MG63 (cell line): ENCODE data around the gene EPS8L2. TPM values are rescaled to one million over a fixed set of nuclear protein-coding genes. Genes with fewer than 3 reads are reported as not detected.

Experiments used
- DNase-seq: peaks from one replicate; pipeline ENCODE4 v3.0.0-alpha.2; 2020
- H3K27me3 ChIP-seq: fragments of 250-450 bp; sonication (Bioruptor Pico); 2 replicates; pipeline ENCODE4 v1.5.1; 2020; ENCODE audit warnings: mild to moderate bottlenecking, moderate library complexity
- H3K36me3 ChIP-seq: fragments of 250-450 bp; sonication (Bioruptor Pico); 2 replicates; pipeline ENCODE4 v1.5.1; 2020; ENCODE audit warnings: mild to moderate bottlenecking, moderate library complexity
- H3K4me3 ChIP-seq: fragments of 250-450 bp; sonication (Bioruptor Pico); 2 replicates; pipeline ENCODE4 v1.5.1; 2020; ENCODE audit warnings: mild to moderate bottlenecking, moderate library complexity
- H3K9me3 ChIP-seq: fragments of 250-450 bp; sonication (Bioruptor Pico); 2 replicates; pipeline ENCODE4 v1.5.1; 2020; ENCODE audit warnings: mild to moderate bottlenecking, moderate library complexity
- total RNA-seq: library from RNA; depleted of rRNA; stranded (reverse); fragments of >200 nt; shearing (Covaris generic); gene quantifications from 2 replicates; pipeline ENCODE4 v1.2.3, GENCODE V29; 2014; ENCODE audit warnings: low replicate concordance

Gene EPS8L2
- total RNA-seq, 1 experiment from 2014 or later, result 23.4 TPM

DNA sequence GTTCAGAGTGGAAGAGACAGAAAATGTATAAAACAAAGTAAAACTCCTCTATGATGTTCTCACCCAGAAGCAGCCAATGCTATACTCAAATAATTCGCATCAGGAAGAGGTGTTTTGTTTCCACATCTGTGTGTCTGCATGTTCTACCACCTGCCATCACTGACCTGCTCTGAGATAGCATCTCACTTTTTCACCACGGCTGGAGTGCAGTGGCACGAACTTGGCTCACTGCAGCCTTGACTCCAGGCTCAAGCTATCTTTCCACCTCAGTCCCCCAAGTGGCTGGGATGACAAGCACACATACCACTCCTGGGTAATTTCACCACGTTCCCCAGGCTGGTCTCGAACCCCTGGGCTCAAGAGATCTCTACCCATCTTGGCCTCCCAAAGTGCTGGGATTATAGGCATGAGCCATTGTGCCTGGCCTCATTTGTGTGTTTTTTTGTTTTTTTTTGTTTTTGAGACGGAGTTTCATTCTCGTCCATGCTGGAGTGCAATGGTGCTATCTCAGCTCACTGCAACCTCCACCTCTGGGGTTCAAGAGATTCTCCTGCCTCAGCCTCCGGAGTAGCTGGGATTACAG lies 55.6 kb downstream of the EPS8L2 start:
- H3K36me3 ChIP-seq, result peaks cover 95% of the 10 kb centered on the region
- H3K27me3 ChIP-seq, result no peaks in the 10 kb centered on the region
- DNase-seq, result no peak
- H3K4me3 ChIP-seq, result no peak overlapping the region
- H3K9me3 ChIP-seq, result no peaks in the 10 kb centered on the region

DNA sequence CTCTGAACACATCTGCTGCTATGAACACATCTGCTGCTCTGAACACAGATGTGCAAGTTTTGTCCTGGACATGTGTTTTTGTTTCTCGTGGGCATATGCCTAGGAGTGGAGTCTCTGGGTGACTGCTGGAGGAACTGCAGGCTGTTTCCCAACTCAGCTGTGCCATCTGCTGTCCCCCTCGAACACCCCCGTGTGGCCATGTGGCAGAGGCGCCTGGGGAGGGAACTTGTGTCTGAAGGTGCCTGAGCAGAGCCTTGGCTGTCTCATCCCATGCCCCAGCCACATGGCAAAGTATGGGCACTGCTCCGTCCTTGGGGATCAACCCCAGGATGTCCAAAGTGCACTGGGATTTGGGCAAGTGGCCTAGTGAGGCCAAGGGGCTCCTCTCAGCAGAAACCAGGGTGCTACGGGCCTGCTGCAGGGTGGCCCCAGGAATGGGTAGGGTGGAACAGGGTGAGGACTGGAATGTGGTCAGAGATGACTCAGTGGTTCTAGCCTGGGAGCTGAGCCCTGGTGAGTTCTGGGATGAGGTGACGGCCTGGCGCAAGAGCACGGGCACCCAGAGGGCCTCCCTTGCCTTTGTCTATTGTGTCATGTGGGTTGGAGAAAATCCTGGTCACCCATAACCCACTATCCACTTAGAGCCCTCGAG lies 56.5 kb downstream of the EPS8L2 start:
- Histone ChIP-seq H3K9me3 (no peaks in the 10 kb centered on the region), H3K36me3 (peaks cover 95% of the 10 kb centered on the region), H3K27me3 (no peaks in the 10 kb centered on the region), H3K4me3 (no peak overlapping the region)
- DNase-seq, result peak; percentile 67

DNA sequence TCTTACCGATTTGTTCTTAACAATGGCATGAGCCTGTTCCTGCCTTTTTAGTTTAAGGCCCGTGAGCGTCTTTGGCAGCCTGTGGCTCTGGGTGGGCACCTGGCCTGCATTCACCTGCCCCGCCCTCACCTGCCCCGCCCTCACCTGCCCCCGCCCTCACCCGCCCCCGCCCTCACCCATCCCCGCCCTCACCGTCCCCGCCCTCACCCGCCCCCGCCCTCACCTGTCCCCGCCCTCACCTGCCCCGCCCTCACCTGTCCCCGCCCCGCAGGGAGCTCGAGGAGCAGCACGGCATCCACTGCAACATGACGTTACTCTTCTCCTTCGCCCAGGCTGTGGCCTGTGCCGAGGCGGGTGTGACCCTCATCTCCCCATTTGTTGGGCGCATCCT lies 57.0 kb downstream of the EPS8L2 start:
- H3K4me3 ChIP-seq, result no peak overlapping the region
- H3K36me3 ChIP-seq, result peaks cover 91% of the 10 kb centered on the region
- H3K27me3 ChIP-seq, result no peaks in the 10 kb centered on the region
- no peak for DNase-seq
- no peaks in the 10 kb centered on the region for H3K9me3 ChIP-seq

DNA sequence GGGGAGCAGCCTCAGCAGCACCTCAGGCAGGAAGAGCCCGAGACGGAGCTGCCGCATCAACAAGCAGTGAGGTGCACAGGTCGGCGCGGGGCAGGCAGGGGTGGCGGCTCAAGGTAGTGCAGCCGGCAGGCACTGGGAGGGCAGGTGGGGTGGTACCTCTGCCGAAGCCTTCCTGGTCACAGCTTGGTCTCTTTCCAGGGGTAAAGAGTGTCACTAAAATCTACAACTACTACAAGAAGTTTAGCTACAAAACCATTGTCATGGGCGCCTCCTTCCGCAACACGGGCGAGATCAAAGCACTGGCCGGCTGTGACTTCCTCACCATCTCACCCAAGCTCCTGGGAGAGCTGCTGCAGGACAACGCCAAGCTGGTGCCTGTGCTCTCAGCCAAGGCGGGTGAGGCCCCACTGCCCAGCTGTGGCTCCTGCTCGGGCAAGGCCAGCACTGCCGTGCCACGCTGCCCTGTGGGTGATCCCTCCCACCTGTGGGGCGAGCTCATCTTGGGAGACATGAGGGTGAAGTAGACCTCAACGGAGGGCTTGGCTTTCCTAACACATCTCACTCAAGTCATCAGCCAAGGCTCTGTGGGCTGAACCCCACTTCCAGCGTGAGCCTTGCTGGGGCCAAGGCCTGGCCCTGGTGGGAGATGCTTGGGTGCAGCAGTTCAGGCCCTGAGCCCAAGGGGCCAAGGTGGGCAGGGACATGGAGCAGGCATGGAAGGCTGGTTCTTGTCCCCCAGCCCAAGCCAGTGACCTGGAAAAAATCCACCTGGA lies 57.7 kb downstream of the EPS8L2 start:
- Histone ChIP-seq H3K36me3 (peaks cover 88% of the 10 kb centered on the region), H3K9me3 (no peaks in the 10 kb centered on the region), H3K4me3 (no peak overlapping the region), H3K27me3 (no peaks in the 10 kb centered on the region)
- DNase-seq, result no peak

DNA sequence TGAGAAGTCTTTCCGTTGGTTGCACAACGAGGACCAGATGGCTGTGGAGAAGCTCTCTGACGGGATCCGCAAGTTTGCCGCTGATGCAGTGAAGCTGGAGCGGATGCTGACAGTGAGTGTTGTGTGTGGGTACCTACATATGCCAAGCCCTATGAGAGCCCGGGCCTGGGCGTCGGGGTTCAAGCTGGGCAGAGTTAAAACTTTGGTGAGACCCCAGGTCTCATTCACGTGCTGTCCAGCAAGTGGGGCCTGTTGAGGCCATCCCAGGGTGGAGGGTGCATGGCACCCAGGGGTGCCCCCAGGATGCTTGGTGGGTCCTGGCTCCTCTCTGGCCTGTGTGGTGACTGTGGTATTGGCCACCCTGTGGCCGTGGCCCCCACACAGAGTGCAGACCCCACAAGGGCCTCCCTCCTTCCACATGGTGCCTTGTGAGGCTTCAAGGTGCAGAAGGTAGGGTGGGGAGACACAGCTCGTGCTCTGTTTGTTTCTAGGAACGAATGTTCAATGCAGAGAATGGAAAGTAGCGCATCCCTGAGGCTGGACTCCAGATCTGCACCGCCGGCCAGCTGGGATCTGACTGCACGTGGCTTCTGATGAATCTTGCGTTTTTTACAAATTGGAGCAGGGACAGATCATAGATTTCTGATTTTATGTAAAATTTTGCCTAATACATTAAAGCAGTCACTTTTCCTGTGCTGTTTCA lies 58.4 kb downstream of the EPS8L2 start:
- Histone ChIP-seq H3K27me3 (no peaks in the 10 kb centered on the region), H3K9me3 (no peaks in the 10 kb centered on the region), H3K4me3 (no peak overlapping the region), H3K36me3 (peaks cover 85% of the 10 kb centered on the region)
- no peak for DNase-seq

GRCh38 chr11:765025-765801 lies 59.2 kb downstream of the EPS8L2 start:
- Histone ChIP-seq H3K36me3 (peaks cover 83% of the 10 kb centered on the region), H3K27me3 (no peaks in the 10 kb centered on the region), H3K4me3 (no peak overlapping the region), H3K9me3 (no peaks in the 10 kb centered on the region)
- peak; percentile 60 for DNase-seq

DNA sequence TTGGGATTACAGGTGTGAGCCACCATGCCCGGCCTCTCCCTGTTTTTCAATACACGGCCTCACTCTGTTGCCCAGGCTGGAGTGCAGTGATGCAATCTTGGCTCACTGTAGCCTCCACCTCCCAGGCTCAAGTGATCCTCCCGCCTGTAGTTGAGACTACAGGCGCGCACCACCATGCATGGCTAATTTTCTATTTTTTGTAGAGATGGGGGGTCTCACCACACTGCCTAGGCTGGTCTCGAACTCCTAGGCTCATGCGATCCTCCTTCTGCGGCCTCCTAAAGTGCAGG lies 59.7 kb downstream of the EPS8L2 start:
- Histone ChIP-seq H3K9me3 (no peaks in the 10 kb centered on the region), H3K27me3 (no peaks in the 10 kb centered on the region), H3K36me3 (peaks cover 83% of the 10 kb centered on the region), H3K4me3 (no peak overlapping the region)
- DNase-seq, result no peak

DNA sequence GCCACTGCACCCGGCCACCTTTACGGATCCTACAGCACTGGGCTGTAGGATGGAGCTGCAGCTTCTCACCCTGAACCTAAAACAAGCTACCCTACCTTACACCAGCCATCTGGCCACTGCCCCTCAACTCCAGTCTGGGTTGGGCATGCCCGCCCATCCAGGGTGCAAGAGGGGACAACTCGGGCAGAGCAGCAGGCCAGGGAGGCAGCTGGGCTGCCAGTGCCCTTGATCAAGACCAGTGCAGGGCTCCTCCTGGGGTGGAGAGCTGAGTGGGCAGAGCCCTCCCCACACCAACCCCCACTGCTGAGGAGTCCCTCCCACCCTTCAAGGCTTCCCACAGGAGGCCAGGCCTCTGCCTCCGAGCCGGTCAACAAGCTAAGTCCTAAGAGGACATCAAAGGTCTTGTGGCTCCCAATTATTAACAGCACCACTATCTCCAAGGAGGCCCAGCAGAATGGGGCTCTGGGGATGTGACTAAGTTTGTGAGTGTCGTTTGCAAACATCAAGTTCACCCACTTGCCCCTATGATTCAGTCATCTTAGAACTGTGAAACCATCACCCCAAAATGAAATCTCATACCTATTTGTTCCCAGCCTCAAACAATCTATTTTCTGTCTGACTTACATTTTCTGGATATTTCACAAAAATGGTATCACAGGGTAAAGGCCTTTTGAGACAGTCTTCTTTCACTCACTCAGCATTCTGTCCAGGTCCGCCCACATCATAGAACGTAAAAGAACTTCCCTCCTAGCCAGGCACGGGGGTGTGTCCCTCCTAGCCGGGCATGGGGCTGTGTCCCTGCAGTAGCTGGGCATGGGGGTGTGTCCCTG lies 60.3 kb downstream of the EPS8L2 start:
- DNase-seq, result no peak
- no peak overlapping the region for H3K4me3 ChIP-seq
- no peaks in the 10 kb centered on the region for H3K9me3 ChIP-seq
- H3K27me3 ChIP-seq, result no peaks in the 10 kb centered on the region
- H3K36me3 ChIP-seq, result peaks cover 85% of the 10 kb centered on the region

DNA sequence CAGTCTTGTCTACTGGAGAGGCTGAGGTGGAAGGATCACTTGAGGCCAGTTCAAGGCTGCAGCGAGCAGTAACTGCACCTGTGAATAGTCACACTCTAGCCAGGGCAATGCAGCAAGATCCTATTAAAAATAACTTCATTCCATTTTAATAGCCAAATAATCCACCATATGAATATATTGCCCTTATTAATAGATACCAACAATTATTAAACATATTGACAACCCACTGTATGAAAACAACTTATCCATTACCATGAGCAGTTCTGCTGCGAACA lies 60.8 kb downstream of the EPS8L2 start:
- Histone ChIP-seq H3K4me3 (no peak overlapping the region), H3K9me3 (no peaks in the 10 kb centered on the region), H3K36me3 (peaks cover 85% of the 10 kb centered on the region), H3K27me3 (no peaks in the 10 kb centered on the region)
- DNase-seq, result no peak

DNA sequence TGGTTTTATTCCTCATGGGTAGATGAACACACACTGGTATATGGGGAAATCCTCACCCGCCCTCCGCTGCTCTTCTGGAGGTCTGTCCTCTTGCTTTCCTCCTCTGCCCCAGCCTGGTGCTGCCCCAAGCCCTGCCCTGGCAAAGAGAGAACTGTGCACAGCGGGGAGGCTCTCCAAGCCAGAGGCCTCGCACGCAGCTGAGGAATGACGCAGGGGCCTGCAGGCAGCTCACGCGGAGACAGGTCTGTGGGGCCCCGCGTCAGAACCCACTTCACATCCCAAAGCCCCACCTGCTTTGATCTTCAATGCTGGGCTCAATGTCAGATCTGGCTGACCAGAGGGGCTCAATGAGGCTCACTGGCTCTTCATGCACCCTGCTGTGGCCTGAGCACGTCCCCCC lies 61.2 kb downstream of the EPS8L2 start:
- Histone ChIP-seq H3K4me3 (no peak overlapping the region), H3K27me3 (no peaks in the 10 kb centered on the region), H3K9me3 (no peaks in the 10 kb centered on the region), H3K36me3 (peaks cover 82% of the 10 kb centered on the region)
- DNase-seq, result no peak

GRCh38 chr11:769887-770641 lies 64.0 kb downstream of the EPS8L2 start:
- DNase-seq, result no peak
- no peak overlapping the region for H3K4me3 ChIP-seq
- no peaks in the 10 kb centered on the region for H3K9me3 ChIP-seq
- no peaks in the 10 kb centered on the region for H3K27me3 ChIP-seq
- peaks cover 84% of the 10 kb centered on the region for H3K36me3 ChIP-seq

DNA sequence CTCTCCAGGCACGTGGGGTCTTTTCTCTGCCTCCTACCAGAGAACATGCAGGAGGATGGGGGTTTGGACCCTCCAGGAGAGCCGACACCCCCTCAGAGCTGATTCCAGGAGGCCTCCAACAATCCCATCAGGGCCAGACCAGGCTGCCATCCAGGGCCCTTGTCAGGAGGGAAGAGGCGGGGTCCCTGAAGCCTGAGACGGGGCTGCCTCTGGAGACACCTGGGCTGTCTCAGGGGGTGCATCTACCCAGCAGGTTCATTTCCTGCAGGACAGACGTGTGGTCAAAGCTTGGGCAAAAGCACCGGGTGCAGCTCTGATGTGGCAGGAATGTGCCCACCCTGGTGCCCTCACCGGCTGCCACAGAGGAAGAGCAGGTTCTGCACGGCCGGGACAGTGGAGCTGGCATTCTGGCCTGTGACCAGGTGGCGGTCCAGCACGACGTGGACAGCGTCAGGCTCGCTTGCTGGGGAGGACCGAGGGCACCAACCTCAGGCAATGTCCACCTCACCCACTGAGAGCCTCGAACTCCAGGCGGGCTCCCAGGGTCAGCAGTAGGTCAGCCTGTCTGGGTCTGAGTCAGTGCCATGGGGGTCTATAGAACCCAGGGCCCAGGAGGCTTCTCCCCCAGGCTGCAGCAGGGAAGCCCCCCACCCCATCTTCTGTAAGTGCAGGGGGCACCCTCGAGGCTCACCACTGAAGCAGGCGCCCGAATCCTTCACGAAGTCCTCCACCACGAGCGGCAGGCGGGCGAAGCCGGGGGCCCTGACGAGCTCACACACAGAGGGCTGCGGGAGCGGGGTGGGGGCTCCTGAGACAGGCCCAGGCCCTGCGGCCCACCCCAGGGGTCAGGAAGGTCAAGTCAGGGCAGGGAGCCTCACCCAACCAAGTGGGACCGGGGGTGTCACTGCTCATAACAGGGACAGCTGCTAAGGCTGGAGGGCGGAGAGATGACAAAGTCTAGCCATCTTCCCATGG lies 64.9 kb downstream of the EPS8L2 start:
- Histone ChIP-seq H3K36me3 (peaks cover 79% of the 10 kb centered on the region), H3K9me3 (no peaks in the 10 kb centered on the region), H3K4me3 (no peak overlapping the region), H3K27me3 (no peaks in the 10 kb centered on the region)
- no peak for DNase-seq

- no peak for DNase-seq
- peaks cover 71% of the 10 kb centered on the region for H3K36me3 ChIP-seq
- no peak overlapping the region for H3K4me3 ChIP-seq
- H3K27me3 ChIP-seq, result no peaks in the 10 kb centered on the region
- H3K9me3 ChIP-seq, result no peaks in the 10 kb centered on the region
Measured at GRCh38 chr11:771617-772204, 65.7 kb downstream of the EPS8L2 start.
